ENCODE measurements around the gene CD34. TPM values are rescaled to one million over a fixed set of nuclear protein-coding genes. Genes with fewer than 3 reads are reported as not detected.
"Not testable (repeated sequence)": the region's sequence is repeated elsewhere in the genome, so short reads cannot be mapped to it uniquely, and the experiment has no call there.

Gene CD34
- total RNA-seq, 4 donors from 2014 or later: 20.7 to 38.8 (median 27.8) TPM

- Histone ChIP-seq H3K4me1 (no peaks in the 10 kb centered on the region), H3K27me3 (no peaks in the 10 kb centered on the region), H3K27ac (no peak overlapping the region), H3K9me3 (no peaks in the 10 kb centered on the region), H3K4me3 (replicated peaks in 1 of 3) (no peak overlapping the region), H3K36me3 (no peaks in the 10 kb centered on the region)
- intact Hi-C loops (cut with DNase I): no loop called here
- DNase-seq: no peak
- TF ChIP-seq POLR2A (IDR thresholded peaks at IDR 0.05) (no peak), CTCF (IDR thresholded peaks at IDR 0.05) (no peak)
- WGBS, 2 donors: 88 to 97% methylated on average over 1 of the region's 1 CpG
These were observed 32.0 kb downstream of the CD34 start for GRCh38 chr1:207878939-207879338.

GRCh38 chr1:207877914-207878313 is 33.0 kb downstream of the CD34 start:
- H3K4me3 ChIP-seq (replicated peaks in 1 of 3); H3K4me1 ChIP-seq; H3K27me3 ChIP-seq; H3K27ac ChIP-seq; H3K36me3 ChIP-seq; intact Hi-C loops (cut with DNase I); DNase-seq; H3K9me3 ChIP-seq: not testable (repeated sequence)
- WGBS, 2 donors: 94 to 96% methylated on average over 5 of the region's 5 CpGs

GRCh38 chr1:207876131-207876530 is 34.8 kb downstream of the CD34 start:
- no peak overlapping the region for H3K27ac ChIP-seq
- no peaks in the 10 kb centered on the region for H3K27me3 ChIP-seq
- TF ChIP-seq POLR2A (IDR thresholded peaks at IDR 0.05) (no peak), CTCF (IDR thresholded peaks at IDR 0.05) (peak in 1 of 6 experiments; percentile 30)
- H3K36me3 ChIP-seq: no peaks in the 10 kb centered on the region
- DNase-seq: no peak
- no peaks in the 10 kb centered on the region for H3K9me3 ChIP-seq
- WGBS, 2 donors: 55 to 72% methylated on average over 4 of the region's 4 CpGs
- H3K4me1 ChIP-seq: peaks cover 0 to 6% of the 10 kb centered on the region in 2 donors
- intact Hi-C loops (cut with DNase I): no loop called here
- H3K4me3 ChIP-seq (replicated peaks in 1 of 3): no peak overlapping the region

- Histone ChIP-seq H3K27ac (no peak overlapping the region), H3K4me1 (peaks cover 0 to 6% of the 10 kb centered on the region in 2 donors), H3K9me3 (no peaks in the 10 kb centered on the region), H3K27me3 (no peaks in the 10 kb centered on the region), H3K36me3 (no peaks in the 10 kb centered on the region), H3K4me3 (replicated peaks in 1 of 3) (no peak overlapping the region)
- no peak for DNase-seq
- intact Hi-C loops (cut with DNase I): no loop called here
- no peak for TF ChIP-seq POLR2A (IDR thresholded peaks at IDR 0.05)
- TF ChIP-seq CTCF (IDR thresholded peaks at IDR 0.05): no peak
- 77 to 83% methylated on average over 4 of the region's 4 CpGs for WGBS, 2 donors
These were observed 35.4 kb downstream of the CD34 start for GRCh38 chr1:207875532-207875931.

- intact Hi-C loops (cut with DNase I): no loop called here
- no peaks in the 10 kb centered on the region for H3K27me3 ChIP-seq
- WGBS, 2 donors: 43 to 46% methylated on average over 8 of the region's 8 CpGs
- peaks cover 0 to 11% of the 10 kb centered on the region in 2 donors for H3K4me1 ChIP-seq
- TF ChIP-seq POLR2A (IDR thresholded peaks at IDR 0.05): no peak
- no peak for TF ChIP-seq CTCF (IDR thresholded peaks at IDR 0.05)
- no peak overlapping the region for H3K4me3 ChIP-seq (replicated peaks in 1 of 3)
- no peaks in the 10 kb centered on the region for H3K36me3 ChIP-seq
- H3K9me3 ChIP-seq: no peaks in the 10 kb centered on the region
- no peak for DNase-seq
- peak overlapping the region in 1 of 3 donors; percentile 26 for H3K27ac ChIP-seq
These were observed 37.7 kb downstream of the CD34 start for GRCh38 chr1:207873055-207873890.
